Loucy (cell line): ENCODE results near the gene SUZ12.
"Not testable (repeated sequence)": the region's sequence is repeated elsewhere in the genome, so short reads cannot be mapped to it uniquely, and the experiment has no call there.

Experiments
- H2AFZ ChIP-seq: fragments of 200-600 bp; sonication (generic); 2 replicates; pipeline ENCODE4 v1.6.0; 2016; ENCODE audit warnings: antibody characterized with exemption, mild to moderate bottlenecking, low read length, moderate library complexity
- H3F3A ChIP-seq: fragments of 200-600 bp; 2 replicates; pipeline ENCODE4 v1.6.0; 2016; ENCODE audit warnings: antibody characterized with exemption, low read depth, mild to moderate bottlenecking
- H3K27me3 ChIP-seq: fragments of 200-600 bp; sonication (generic); 2 replicates; pipeline ENCODE4 v1.6.1; 2014; ENCODE audit warnings: low read length, mild to moderate bottlenecking; ENCODE audit not compliant: insufficient read depth, poor library complexity, severe bottlenecking
- H3K36me3 ChIP-seq: fragments of 200-600 bp; sonication (generic); 2 replicates; pipeline ENCODE4 v1.6.1; 2016; ENCODE audit warnings: low read length; ENCODE audit not compliant: insufficient read depth
- H3K4me1 ChIP-seq: fragments of 200-600 bp; sonication (generic); 2 replicates; pipeline ENCODE4 v1.5.1; 2014; ENCODE audit warnings: low read length, mild to moderate bottlenecking; ENCODE audit not compliant: insufficient read depth, poor library complexity, severe bottlenecking
- H3K4me2 ChIP-seq: fragments of 200-600 bp; sonication (generic); 2 replicates; pipeline ENCODE4 v1.6.0; 2014; ENCODE audit warnings: antibody characterized with exemption, low read length, low read depth, mild to moderate bottlenecking; ENCODE audit not compliant: poor library complexity, severe bottlenecking
- H3K4me3 ChIP-seq: fragments of 200-600 bp; sonication (generic); 2 replicates; pipeline ENCODE4 v1.5.1; 2014; ENCODE audit warnings: low read length, mild to moderate bottlenecking, mixed read lengths; ENCODE audit not compliant: poor library complexity, severe bottlenecking
- H3K79me2 ChIP-seq: fragments of 200-600 bp; sonication (generic); 2 replicates; pipeline ENCODE4 v1.6.1; 2014; ENCODE audit warnings: low read length; ENCODE audit not compliant: insufficient read depth
- H3K9ac ChIP-seq: fragments of 200-600 bp; sonication (generic); 2 replicates; pipeline ENCODE4 v1.6.0; 2014; ENCODE audit warnings: mild to moderate bottlenecking, low read depth, low read length, moderate library complexity; ENCODE audit not compliant: poor library complexity, severe bottlenecking
- H3K9me2 ChIP-seq: fragments of 200-600 bp; sonication (generic); replicated peaks from 2 replicates; pipeline ENCODE4 v1.6.1; 2016; ENCODE audit warnings: low read depth, low read length, mixed read lengths
- H3K9me3 ChIP-seq: fragments of 200-600 bp; sonication (generic); 2 replicates; pipeline ENCODE4 v1.6.1; 2014; ENCODE audit warnings: mild to moderate bottlenecking, antibody characterized with exemption, low read length, low read depth; ENCODE audit not compliant: insufficient read depth
- H4K20me1 ChIP-seq: fragments of 200-600 bp; sonication (generic); 2 replicates; pipeline ENCODE4 v1.6.0; 2014; ENCODE audit warnings: antibody characterized with exemption, low read length, mild to moderate bottlenecking; ENCODE audit not compliant: insufficient read depth, poor library complexity, severe bottlenecking

The SUZ12 gene

DNA sequence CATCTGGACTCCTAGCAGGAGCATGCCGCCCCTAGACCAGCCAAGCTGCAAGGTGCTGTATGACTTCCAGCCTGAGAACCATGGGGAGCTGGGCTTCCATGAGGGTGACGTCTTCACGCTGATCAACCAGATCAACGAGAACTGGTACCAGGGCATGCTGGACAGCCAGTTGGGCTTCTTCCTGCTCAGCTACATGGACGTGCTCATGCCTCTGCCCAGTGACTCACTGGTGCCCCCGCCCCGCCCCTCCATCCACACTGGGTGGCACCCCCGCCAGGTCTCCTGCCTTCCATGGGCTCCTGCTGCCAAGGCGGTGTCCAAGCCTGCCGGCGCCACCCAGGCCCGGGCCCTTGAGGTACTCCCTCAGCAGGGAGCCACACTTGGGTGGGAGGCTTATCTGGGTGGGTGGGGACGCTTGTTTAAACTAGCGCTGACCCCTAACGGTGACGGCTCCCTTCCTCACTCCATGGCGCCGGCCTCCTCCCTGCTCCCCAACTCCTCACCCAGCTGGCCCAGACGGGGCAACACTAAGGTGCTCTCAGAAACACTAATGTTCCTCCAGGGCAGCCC lies 104.6 kb downstream of the SUZ12 start:
- H2AFZ ChIP-seq, H3K27me3 ChIP-seq, H3K4me1 ChIP-seq, H3F3A ChIP-seq, H3K9me2 ChIP-seq, H3K4me2 ChIP-seq, H3K4me3 ChIP-seq, H4K20me1 ChIP-seq, H3K79me2 ChIP-seq, H3K9ac ChIP-seq, H3K9me3 ChIP-seq: not testable (repeated sequence)
- peaks cover 21% of the 10 kb centered on the region for H3K36me3 ChIP-seq

DNA sequence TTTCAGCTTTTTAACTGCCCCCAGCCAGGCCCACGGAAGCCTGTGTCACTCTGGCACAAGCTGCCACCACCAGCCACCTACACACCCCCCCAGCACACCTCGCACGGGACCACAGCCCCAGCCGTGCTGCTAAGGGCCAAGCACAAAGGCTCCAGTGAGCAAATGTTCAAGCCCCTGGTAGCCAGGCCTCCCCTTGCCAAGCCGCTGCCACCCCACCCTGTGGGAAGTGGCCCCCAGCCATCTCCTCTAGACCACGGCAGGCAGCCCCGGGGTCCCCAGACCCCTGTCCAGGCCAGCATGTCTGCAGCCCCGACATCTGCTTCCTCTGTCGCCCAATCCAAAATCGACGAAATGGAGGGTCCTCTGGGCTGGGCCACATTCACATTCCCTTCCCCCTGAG lies 105.5 kb downstream of the SUZ12 start:
- not testable (repeated sequence) for H3F3A ChIP-seq, H3K4me3 ChIP-seq, H3K9ac ChIP-seq, H3K9me2 ChIP-seq, H2AFZ ChIP-seq, H3K27me3 ChIP-seq, H3K79me2 ChIP-seq, H3K9me3 ChIP-seq, H3K4me2 ChIP-seq, H4K20me1 ChIP-seq, H3K4me1 ChIP-seq
- peaks cover 12% of the 10 kb centered on the region; the same call in 1 of the 2 replicates for H3K36me3 ChIP-seq

DNA sequence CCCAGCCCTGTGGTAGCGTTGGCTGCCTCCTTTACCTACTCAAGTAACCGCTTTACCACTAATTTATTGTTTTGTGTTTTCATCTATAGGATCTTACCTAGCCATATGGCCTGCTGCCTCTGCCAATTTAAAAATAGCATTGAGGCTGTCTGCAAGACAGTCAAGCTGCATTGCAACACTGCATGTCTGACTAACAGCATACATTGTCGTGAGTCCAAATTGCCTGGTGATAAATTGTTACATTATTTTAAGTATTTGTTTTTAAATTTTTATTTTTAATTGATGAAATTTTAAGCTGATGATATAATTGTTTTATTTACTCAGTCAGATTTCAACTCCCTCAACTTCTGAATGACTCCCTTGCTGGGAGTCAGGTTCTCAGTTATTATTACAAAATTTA lies 108.8 kb downstream of the SUZ12 start:
- peaks cover 13% of the 10 kb centered on the region; the same call in 1 of the 2 replicates for H3K36me3 ChIP-seq
- H3K79me2 ChIP-seq: not testable (repeated sequence)

DNA sequence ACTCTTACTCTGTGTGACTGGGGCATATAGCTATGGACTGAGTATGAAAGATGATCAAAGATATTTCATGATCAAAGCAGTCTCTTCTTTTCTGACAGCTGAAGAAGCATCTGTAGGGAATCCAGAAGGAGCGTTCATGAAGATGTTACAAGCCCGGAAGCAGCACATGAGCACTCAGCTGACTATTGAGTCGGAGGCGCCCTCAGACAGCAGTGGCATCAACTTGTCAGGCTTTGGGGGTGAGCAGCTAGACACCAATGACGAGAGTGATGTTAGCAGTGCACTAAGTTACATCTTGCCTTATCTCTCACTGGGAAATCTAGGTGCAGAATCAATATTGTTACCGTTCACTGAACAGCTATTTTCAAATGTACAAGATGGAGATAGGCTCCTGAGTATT lies 110.9 kb downstream of the SUZ12 start:
- H3K36me3 ChIP-seq, H3K27me3 ChIP-seq, H3K4me1 ChIP-seq, H4K20me1 ChIP-seq, H3K4me3 ChIP-seq, H3F3A ChIP-seq, H3K79me2 ChIP-seq, H2AFZ ChIP-seq, H3K9me3 ChIP-seq, H3K9ac ChIP-seq, H3K9me2 ChIP-seq, H3K4me2 ChIP-seq: not testable (repeated sequence)

More for the DNA sequence above, 108.8 kb downstream of the SUZ12 start:
- not testable (repeated sequence) for H2AFZ ChIP-seq, H3K9me2 ChIP-seq, H3K4me1 ChIP-seq, H3F3A ChIP-seq, H4K20me1 ChIP-seq, H3K4me2 ChIP-seq, H3K27me3 ChIP-seq, H3K9ac ChIP-seq, H3K4me3 ChIP-seq, H3K9me3 ChIP-seq
